Thyroid gland (tissue), 4 donors: Measurements from ENCODE around the gene MKNK2. TPM values are rescaled to one million over a fixed set of nuclear protein-coding genes. Genes with fewer than 3 reads are reported as not detected.
"Not testable (repeated sequence)": the region's sequence is repeated elsewhere in the genome, so short reads cannot be mapped to it uniquely, and the experiment has no call there.

Experiments
- DNase-seq, 2 donors: peaks; one replicate each; pipeline ENCODE4 v3.0.0-alpha.2; 2019
- H3K27ac ChIP-seq, 3 donors: fragments of 200-600 bp; sonication (generic); 1 replicate in 2 of 3; 2 replicates in 1 of 3; pipeline ENCODE4 v1.5.1; 2016 to 2019; ENCODE audit warnings: mild to moderate bottlenecking in 1 of 3, moderate library complexity in 1 of 3
- H3K27me3 ChIP-seq: fragments of 200-600 bp; sonication (generic); one replicate; pipeline ENCODE4 v1.5.1; 2019
- H3K36me3 ChIP-seq, 2 donors: fragments of 200-600 bp; sonication (generic); one replicate each; pipeline ENCODE4 v1.5.1; 2016 to 2019
- H3K4me1 ChIP-seq, 2 donors: fragments of 200-600 bp; sonication (generic); one replicate each; pipeline ENCODE4 v1.5.1; 2017 to 2019
- H3K4me3 ChIP-seq, 3 donors: fragments of 200-600 bp; sonication (generic); replicated peaks in 1 of 3; 1 replicate in 2 of 3; 2 replicates in 1 of 3; pipeline ENCODE4 v1.5.1; 2016; ENCODE audit warnings: mild to moderate bottlenecking in 1 of 3
- H3K9me3 ChIP-seq: fragments of 200-600 bp; sonication (generic); one replicate; pipeline ENCODE4 v1.5.1; 2017
- POLR2A ChIP-seq, 2 donors: fragments of 450-650 bp; IDR thresholded peaks; one replicate each; pipeline ENCODE4 v1.6.1; 2017; ENCODE audit warnings: antibody characterized with exemption in 2 of 2, mild to moderate bottlenecking in 2 of 2, moderate library complexity in 1 of 2
- WGBS, 2 donors: methylation state at CpG; one replicate each; pipeline ENCODE4 v1.1.5; 2017; 5-methylcytosine and 5-hydroxymethylcytosine counted together
- intact Hi-C: fragments of 100-400 bp; cut with DNase I; formaldehyde crosslinking; loops from one replicate; pipeline ENCODE4 v1.15.1; 2023
- total RNA-seq, 4 donors: library from RNA; depleted of rRNA; stranded (reverse); fragments of >200 nt; gene quantifications; one replicate each; pipeline ENCODE4 v1.2.3, GENCODE V29; 2016
- TF ChIP-seq, protein P1 (sequence below), 6 experiments: fragments of 200-600 bp in 3 of 6; fragments of 450-650 bp in 3 of 6; sonication (generic) in 3 of 6; IDR thresholded peaks; one replicate each; pipeline ENCODE4 v1.5.1; 2016 to 2019; ENCODE audit warnings: antibody characterized with exemption in 6 of 6, mild to moderate bottlenecking in 2 of 6, inconsistent platforms in 1 of 6, moderate library complexity in 1 of 6

MKNK2 gene
- total RNA-seq, 4 donors from 2014 or later = 106 to 161 (median 123) TPM

- Histone ChIP-seq H3K27me3 (no peaks in the 10 kb centered on the region), H3K9me3 (no peaks in the 10 kb centered on the region), H3K4me3 (no peak overlapping the region), H3K4me1 (peaks cover 28 to 45% of the 10 kb centered on the region in 2 donors), H3K36me3 (peaks cover 32 to 35% of the 10 kb centered on the region in 2 donors), H3K27ac (no peak overlapping the region)
- DNase-seq = no peak
- TF ChIP-seq, protein P1, sequence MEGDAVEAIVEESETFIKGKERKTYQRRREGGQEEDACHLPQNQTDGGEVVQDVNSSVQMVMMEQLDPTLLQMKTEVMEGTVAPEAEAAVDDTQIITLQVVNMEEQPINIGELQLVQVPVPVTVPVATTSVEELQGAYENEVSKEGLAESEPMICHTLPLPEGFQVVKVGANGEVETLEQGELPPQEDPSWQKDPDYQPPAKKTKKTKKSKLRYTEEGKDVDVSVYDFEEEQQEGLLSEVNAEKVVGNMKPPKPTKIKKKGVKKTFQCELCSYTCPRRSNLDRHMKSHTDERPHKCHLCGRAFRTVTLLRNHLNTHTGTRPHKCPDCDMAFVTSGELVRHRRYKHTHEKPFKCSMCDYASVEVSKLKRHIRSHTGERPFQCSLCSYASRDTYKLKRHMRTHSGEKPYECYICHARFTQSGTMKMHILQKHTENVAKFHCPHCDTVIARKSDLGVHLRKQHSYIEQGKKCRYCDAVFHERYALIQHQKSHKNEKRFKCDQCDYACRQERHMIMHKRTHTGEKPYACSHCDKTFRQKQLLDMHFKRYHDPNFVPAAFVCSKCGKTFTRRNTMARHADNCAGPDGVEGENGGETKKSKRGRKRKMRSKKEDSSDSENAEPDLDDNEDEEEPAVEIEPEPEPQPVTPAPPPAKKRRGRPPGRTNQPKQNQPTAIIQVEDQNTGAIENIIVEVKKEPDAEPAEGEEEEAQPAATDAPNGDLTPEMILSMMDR (IDR thresholded peaks at IDR 0.05) = no peak
- no peak for TF ChIP-seq POLR2A (IDR thresholded peaks at IDR 0.05)
- 75 to 81% methylated on average over 7 to 8 of the region's 8 CpGs for WGBS, 2 donors
- intact Hi-C loops = no loop called here
Measured at GRCh38 chr19:2036424-2036823, 14.6 kb downstream of the MKNK2 start.

- Histone ChIP-seq H3K27me3 (no peaks in the 10 kb centered on the region), H3K36me3 (peaks cover 24 to 27% of the 10 kb centered on the region in 2 donors), H3K9me3 (no peaks in the 10 kb centered on the region), H3K27ac (no peak overlapping the region), H3K4me1 (peaks cover 26 to 42% of the 10 kb centered on the region in 2 donors), H3K4me3 (no peak overlapping the region)
- WGBS, 2 donors = 75% methylated on average over 11 to 12 of the region's 14 CpGs
- DNase-seq = peak in 1 of 2 donors; percentile 6
- intact Hi-C loops = no loop called here
- TF ChIP-seq, protein P1 (IDR thresholded peaks at IDR 0.05) = no peak
- TF ChIP-seq POLR2A (IDR thresholded peaks at IDR 0.05) = no peak
Measured at GRCh38 chr19:2035590-2035991, 15.5 kb downstream of the MKNK2 start.

DNA sequence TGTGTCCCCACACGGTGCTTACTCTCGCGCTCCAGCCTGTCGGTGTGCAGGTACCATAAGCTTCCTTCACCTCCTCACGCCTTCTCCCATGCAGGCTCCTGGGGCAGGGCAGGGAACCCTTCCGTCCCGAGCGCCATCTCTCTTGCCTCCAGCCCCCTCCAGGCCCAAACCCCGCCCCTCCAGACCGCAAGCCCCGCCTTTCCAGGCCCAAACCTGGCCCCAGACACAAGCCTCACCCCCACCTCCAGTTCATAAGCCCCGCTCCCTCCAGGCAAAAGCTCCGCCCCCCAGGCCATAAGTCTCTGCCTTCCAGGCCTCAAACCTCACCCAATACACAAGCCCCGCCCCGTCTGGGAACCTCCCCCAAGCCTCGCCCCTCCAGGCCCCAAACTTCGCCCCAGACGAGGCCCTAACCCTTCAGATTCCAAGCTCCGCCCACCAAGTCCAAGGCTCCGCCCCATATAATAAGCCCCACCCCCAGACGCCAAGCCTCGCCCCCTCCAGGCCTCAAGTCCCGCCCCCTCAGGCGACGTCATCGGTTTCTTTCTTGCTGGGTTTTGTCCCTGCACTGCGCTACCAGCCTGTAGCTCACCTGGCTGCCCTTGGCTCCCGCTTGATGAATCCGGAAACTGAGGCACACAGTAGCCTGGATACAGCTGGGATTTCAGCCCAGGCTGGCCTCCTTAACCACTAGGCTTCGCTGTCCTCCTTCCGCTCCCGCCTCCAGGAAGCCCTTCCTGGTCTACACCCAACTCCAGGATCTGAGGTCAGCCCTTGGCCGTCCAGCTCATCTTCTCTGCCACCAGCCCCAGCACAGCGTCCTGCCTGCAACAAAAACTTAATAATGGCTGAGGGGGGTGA, 16.1 kb downstream of the MKNK2 start:
- no peak overlapping the region for H3K4me3 ChIP-seq
- intact Hi-C loops = no loop called here
- no peak for TF ChIP-seq POLR2A (IDR thresholded peaks at IDR 0.05)
- TF ChIP-seq, protein P1 (IDR thresholded peaks at IDR 0.05) = no peak
- WGBS, 2 donors = 48 to 51% methylated on average over 29 to 30 of the region's 34 CpGs
- peaks cover 26 to 41% of the 10 kb centered on the region in 2 donors for H3K4me1 ChIP-seq
- no peaks in the 10 kb centered on the region for H3K27me3 ChIP-seq
- peak; percentile 39 to 50 for DNase-seq
- H3K9me3 ChIP-seq = no peaks in the 10 kb centered on the region
- peak overlapping the region in 1 of 3 donors; percentile 49 for H3K27ac ChIP-seq
- H3K36me3 ChIP-seq = peaks cover 17 to 20% of the 10 kb centered on the region in 2 donors

GRCh38 chr19:2034253-2034652, 16.8 kb downstream of the MKNK2 start:
- intact Hi-C loops = not testable (repeated sequence)

GRCh38 chr19:2033825-2034159, 17.3 kb downstream of the MKNK2 start:
- DNase-seq = no peak
- 59 to 60% methylated on average over 2 to 5 of the region's 9 CpGs for WGBS, 2 donors

More at GRCh38 chr19:2034253-2034652, 16.8 kb downstream of the MKNK2 start:
- not testable (repeated sequence) for H3K27me3 ChIP-seq, H3K9me3 ChIP-seq, DNase-seq, H3K4me3 ChIP-seq
- WGBS, 2 donors = 88 to 90% methylated on average over 15 of the region's 15 CpGs
- Histone ChIP-seq H3K27ac (peak overlapping the region in 1 of 3 donors; percentile 49), H3K36me3 (peaks cover 10 to 13% of the 10 kb centered on the region in 2 donors), H3K4me1 (peaks cover 26 to 41% of the 10 kb centered on the region in 2 donors)

More at GRCh38 chr19:2033825-2034159, 17.3 kb downstream of the MKNK2 start:
- H3K4me3 ChIP-seq = no peak overlapping the region
- peaks cover 26 to 46% of the 10 kb centered on the region in 2 donors for H3K4me1 ChIP-seq
- H3K9me3 ChIP-seq = no peaks in the 10 kb centered on the region
- H3K27me3 ChIP-seq = no peaks in the 10 kb centered on the region
- TF ChIP-seq POLR2A (IDR thresholded peaks at IDR 0.05) = no peak
- TF ChIP-seq, protein P1 (IDR thresholded peaks at IDR 0.05) = no peak
- H3K36me3 ChIP-seq = peaks cover 6 to 9% of the 10 kb centered on the region in 2 donors
- intact Hi-C loops = no loop called here
- H3K27ac ChIP-seq = peak overlapping the region in 2 of 3 donors; percentile 93 to 94
